Peyer's patch (tissue), 4 donors: Measurements from ENCODE around the gene TIGD1. TPM values are rescaled to one million over a fixed set of nuclear protein-coding genes. Genes with fewer than 3 reads are reported as not detected.

Experiments
- DNase-seq, 3 donors: peaks; one replicate each; pipeline ENCODE4 v3.0.0-alpha.2; 2017 to 2019
- H3K27ac ChIP-seq, 4 donors: fragments of 200-600 bp; sonication (generic); one replicate each; pipeline ENCODE4 v1.5.1; 2016 to 2019
- H3K27me3 ChIP-seq, 2 donors: fragments of 200-600 bp; sonication (generic); one replicate each; pipeline ENCODE4 v1.5.1; 2019
- H3K36me3 ChIP-seq, 3 donors: fragments of 200-600 bp; sonication (generic); one replicate each; pipeline ENCODE4 v1.5.1; 2016 to 2019
- H3K4me1 ChIP-seq, 4 donors: fragments of 200-600 bp; sonication (generic); one replicate each; pipeline ENCODE4 v1.5.1; 2016 to 2019
- H3K4me3 ChIP-seq, 4 donors: fragments of 200-600 bp; sonication (generic); 1 replicate in 3 of 4; 2 replicates in 1 of 4; pipeline ENCODE4 v1.5.1; 2016 to 2019; ENCODE audit warnings: mild to moderate bottlenecking in 1 of 4
- H3K9me3 ChIP-seq, 4 donors: fragments of 200-600 bp; sonication (generic); one replicate each; pipeline ENCODE4 v1.5.1; 2016 to 2019; ENCODE audit warnings: mild to moderate bottlenecking in 1 of 4
- POLR2A ChIP-seq, 2 donors: fragments of 450-650 bp; IDR thresholded peaks; one replicate each; pipeline ENCODE4 v1.5.1; 2017; ENCODE audit warnings: antibody characterized with exemption in 2 of 2, mild to moderate bottlenecking in 2 of 2, moderate library complexity in 2 of 2
- total RNA-seq, 4 donors: library from RNA; depleted of rRNA; stranded (reverse); fragments of >200 nt; gene quantifications; one replicate each; pipeline ENCODE4 v1.1.0, GENCODE V29; 2016
- TF ChIP-seq, protein P1 (sequence below), 6 experiments: fragments of 450-650 bp in 4 of 6; fragments of 200-600 bp in 2 of 6; sonication (generic) in 1 of 6; IDR thresholded peaks; one replicate each; pipeline ENCODE4 v1.5.1; 2017 to 2019; ENCODE audit warnings: antibody characterized with exemption in 6 of 6, mild to moderate bottlenecking in 3 of 6, moderate library complexity in 1 of 6

TIGD1 gene
- total RNA-seq, 4 donors from 2014 or later: 8.6 to 31.4 (median 13.4) TPM

DNA sequence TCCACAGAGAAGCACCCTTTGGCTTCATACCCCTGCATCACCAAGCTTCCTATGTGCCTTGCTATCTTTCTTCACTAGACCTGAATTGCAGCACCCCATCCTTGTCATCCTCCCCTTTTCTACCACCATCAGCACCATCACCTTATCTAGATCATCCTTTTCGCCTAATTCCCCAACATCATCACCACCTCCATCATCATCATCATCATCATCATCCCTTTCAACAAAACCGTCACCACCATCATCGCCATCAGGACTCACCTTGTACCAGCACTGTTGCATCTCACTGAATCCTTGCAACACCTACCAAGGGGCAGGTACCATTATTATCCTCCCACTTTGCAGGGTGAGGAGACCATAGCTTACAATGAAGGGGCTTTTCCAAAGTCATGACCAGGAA is 51.9 kb downstream of the TIGD1 start:
- DNase-seq: no peak
- TF ChIP-seq POLR2A (IDR thresholded peaks at IDR 0.05): no peak
- TF ChIP-seq, protein P1, sequence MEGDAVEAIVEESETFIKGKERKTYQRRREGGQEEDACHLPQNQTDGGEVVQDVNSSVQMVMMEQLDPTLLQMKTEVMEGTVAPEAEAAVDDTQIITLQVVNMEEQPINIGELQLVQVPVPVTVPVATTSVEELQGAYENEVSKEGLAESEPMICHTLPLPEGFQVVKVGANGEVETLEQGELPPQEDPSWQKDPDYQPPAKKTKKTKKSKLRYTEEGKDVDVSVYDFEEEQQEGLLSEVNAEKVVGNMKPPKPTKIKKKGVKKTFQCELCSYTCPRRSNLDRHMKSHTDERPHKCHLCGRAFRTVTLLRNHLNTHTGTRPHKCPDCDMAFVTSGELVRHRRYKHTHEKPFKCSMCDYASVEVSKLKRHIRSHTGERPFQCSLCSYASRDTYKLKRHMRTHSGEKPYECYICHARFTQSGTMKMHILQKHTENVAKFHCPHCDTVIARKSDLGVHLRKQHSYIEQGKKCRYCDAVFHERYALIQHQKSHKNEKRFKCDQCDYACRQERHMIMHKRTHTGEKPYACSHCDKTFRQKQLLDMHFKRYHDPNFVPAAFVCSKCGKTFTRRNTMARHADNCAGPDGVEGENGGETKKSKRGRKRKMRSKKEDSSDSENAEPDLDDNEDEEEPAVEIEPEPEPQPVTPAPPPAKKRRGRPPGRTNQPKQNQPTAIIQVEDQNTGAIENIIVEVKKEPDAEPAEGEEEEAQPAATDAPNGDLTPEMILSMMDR (IDR thresholded peaks at IDR 0.05): no peak

More for the DNA sequence above, 51.9 kb downstream of the TIGD1 start:
- Histone ChIP-seq H3K9me3 (no peaks in the 10 kb centered on the region), H3K27ac (no peak overlapping the region), H3K27me3 (peaks cover 0 to 5% of the 10 kb centered on the region in 2 donors), H3K4me3 (no peak overlapping the region), H3K4me1 (peaks cover 0 to 12% (median 3%) of the 10 kb centered on the region in 4 donors), H3K36me3 (no peaks in the 10 kb centered on the region)

Other genes starting within 250 kb of the TIGD1 start
- not detected for gene ALPP, start 171.8 kb downstream of the TIGD1 start, total RNA-seq
- gene ALPG, start 143.7 kb downstream of the TIGD1 start, total RNA-seq: not detected
- gene ALPI, start 94.4 kb downstream of the TIGD1 start, total RNA-seq: 100 to 1,000 TPM in 3 of 4 donors, 10 to 100 TPM in 1; 22.3 to 473 (median 350) TPM
- gene ECEL1, start 62.7 kb downstream of the TIGD1 start, total RNA-seq: not detected
- gene PRSS56, start 30.2 kb downstream of the TIGD1 start, total RNA-seq: not detected
- gene CHRND, start 24.4 kb downstream of the TIGD1 start, total RNA-seq: not detected
- gene CHRNG, start 10.9 kb downstream of the TIGD1 start, total RNA-seq: not detected
- gene EIF4E2, start 132 bp upstream of the TIGD1 start, total RNA-seq: 10 to 100 TPM; 33.0 to 51.8 (median 44.1) TPM
- gene EFHD1, start 83.0 kb upstream of the TIGD1 start, total RNA-seq: 10 to 100 TPM in 2 of 4 donors, 1 to 10 TPM in 2; 1.9 to 14.9 (median 8.9) TPM
- gene GIGYF2, start 146.8 kb upstream of the TIGD1 start, total RNA-seq: 100 to 1,000 TPM in 1 of 4 donors, 10 to 100 TPM in 3; 82.5 to 126 (median 90.1) TPM
- gene KCNJ13, start 226.0 kb upstream of the TIGD1 start, total RNA-seq: 100 to 1,000 TPM in 2 of 4 donors, 10 to 100 TPM in 2; 21.5 to 390 (median 155) TPM